GM19023 (cell line): Measurements from ENCODE around the gene OTOP3.
"Not testable (repeated sequence)": the region's sequence is repeated elsewhere in the genome, so short reads cannot be mapped to it uniquely, and the experiment has no call there.

Experiments used
- ATAC-seq: cut with Tn5 transposase; IDR thresholded peaks from one replicate; pipeline ENCODE4 v1.9.1; 2021; ENCODE audit warnings: mild to moderate bottlenecking, moderate library complexity; ENCODE audit not compliant: unreplicated experiment

Gene OTOP3

GRCh38 chr17:74957935-74958740 is 22.4 kb downstream of the OTOP3 start:
- no peak for ATAC-seq

GRCh38 chr17:74959826-74960515 is 24.3 kb downstream of the OTOP3 start:
- ATAC-seq: no peak

DNA sequence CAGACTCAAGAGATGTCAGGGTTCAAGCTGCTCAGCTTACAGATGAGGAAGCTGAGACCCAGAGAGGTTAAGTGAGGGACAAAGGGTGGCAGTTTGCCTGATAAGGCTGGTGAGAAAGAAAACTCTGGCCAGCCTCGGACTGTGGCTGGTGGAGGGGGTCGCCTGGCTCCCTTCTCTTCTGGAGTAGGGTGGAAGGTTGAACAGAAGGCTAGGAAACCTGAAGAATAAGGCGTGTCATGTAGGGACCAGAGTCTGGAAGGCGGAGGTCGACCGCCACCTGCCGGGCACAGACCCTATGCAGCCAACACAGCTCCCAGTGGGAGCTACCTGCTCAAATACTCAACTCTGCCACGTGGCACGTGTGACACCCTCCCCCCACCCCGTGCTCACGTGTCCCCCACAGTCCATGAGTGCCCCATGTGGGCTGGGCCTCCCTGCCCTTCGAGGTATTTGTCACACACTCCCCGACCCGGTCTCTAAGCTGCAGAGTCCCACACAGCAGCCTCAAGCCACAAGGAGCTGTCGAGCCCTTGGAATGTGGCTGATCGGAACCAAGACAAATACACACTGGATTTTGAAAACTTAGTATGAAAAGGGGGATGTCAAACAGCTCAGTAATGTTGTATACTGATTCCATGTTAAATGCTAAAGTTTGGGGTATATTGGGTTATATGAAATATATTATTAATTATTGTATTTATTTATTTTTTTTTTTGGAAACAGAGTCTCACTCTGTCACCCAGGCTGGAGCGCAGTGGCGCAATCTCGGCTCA is 25.1 kb downstream of the OTOP3 start:
- no peak for ATAC-seq

DNA sequence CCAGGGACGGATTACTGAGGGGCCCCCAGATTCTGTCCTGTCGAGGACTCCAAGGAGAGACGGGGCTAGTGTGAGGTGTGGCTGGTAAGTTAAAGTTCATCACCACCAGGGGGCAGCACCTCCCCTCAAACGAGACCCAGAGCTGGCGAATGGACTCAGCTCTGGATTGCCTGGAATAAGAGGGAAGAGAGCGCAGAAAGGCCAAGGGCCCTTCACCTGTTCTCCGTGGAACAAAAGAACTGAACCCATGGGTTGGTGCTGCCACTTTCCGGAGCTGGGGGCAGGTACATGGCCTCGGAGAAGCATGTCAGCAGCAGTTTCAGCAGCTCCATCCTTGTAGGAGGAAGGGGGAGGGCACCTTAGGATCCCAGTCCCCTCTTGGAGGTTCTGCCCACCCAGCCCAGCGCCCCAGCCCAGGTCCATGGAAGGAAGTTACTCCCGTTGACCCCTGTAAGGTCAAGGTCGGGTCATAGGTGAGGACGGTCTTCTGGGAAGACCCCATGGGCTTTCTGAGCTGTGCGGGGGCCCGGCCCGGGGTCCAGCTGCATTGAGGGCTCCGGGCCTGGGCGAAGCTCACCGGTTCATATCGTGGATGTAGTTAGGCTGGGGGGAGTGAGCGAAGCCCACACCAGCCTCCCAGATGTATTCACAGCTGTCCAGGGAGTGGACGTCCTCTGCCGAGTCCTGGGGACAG is 26.1 kb downstream of the OTOP3 start:
- no peak for ATAC-seq

- no peak for ATAC-seq
Observed at GRCh38 chr17:74962622-74963394, 27.1 kb downstream of the OTOP3 start.

- no peak for ATAC-seq
Observed at GRCh38 chr17:74963656-74964055, 28.0 kb downstream of the OTOP3 start.

DNA sequence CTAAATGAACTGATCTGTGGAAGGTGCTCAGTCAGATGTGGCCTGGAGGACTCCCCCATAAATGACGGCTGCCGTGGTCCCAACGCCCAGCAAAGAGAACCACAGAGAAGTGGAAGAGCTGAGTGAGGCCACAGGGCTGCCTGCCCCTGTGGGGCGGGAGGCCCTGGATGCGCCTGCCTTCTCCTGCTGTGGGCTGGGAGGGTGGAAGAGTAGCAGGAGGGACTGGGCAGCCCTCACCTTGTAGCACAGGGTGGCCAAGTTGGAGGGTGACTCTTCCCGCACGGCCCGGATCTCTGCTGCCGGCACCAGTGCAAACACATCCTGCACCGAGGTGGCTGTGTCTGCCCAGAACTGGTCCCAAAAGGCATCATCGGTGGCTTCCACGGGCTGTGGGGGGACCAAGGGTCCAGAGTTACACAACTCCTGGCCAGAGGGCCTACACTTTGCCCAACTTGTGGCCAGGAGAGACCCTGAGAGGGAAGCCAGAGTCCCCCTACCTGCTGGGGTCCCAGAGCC is 28.6 kb downstream of the OTOP3 start:
- no peak for ATAC-seq

- no peak for ATAC-seq
Observed at GRCh38 chr17:74964988-74965622, 29.4 kb downstream of the OTOP3 start.

DNA sequence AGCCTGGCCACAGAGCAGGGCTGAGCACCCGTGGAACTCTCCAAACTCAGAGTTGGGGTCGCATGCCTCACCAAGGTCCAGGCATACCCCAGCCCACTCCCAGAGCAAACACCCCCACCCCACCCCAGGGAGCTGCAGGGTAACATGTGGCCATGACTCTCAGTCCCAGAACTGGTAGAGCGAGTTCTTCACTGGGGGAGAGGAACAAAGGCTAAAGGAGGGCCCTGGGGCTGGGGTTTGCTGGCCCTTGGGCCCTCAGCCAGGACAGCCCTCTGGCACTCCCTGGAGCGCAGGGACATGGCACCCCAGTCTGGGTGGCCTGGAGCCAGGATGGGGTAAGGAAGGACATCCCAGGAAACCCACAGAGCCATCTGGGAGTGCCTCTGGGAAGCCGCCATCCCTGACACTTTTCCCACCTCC is 32.7 kb downstream of the OTOP3 start:
- ATAC-seq: no peak

DNA sequence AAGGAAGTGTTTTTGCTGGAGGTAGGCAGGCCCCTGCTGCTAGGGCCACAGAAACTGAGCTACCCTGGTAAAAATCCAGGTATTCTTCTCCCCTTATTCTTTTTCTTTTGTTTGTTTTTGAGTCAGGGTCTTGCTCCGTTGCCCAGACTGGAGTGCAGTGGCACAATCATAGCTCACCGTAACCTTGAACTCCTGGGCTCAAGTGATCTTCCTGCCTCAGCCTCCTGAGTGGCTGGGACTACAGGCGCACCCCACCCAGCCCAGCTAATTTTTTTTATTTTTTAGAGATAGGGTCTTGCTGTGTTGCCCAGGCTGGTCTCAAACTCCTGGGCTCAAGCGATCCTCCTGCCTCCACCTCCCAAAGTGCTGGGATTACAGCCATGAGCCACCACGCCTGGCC is 33.8 kb downstream of the OTOP3 start:
- ATAC-seq: not testable (repeated sequence)

DNA sequence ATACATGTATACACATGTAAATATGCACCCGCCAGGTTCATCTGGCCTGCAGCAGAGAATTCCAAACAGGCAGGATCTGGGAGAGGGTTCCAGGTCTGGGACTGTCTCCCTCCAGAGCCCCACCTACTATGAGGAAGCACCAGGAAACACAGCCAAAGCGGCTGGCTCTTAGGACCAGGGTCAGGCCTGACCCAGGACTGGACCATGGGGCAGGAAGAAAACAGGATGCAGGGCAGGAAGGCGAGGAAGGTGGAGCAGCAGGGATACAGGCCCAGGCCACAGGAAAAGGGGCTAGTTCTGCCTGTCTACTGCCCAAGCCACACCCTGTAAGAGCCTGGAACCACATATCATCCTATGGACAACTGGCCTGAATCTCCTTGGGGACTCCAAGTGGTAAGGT is 34.7 kb downstream of the OTOP3 start:
- no peak for ATAC-seq

GRCh38 chr17:74971069-74971841 is 35.6 kb downstream of the OTOP3 start:
- ATAC-seq: no peak

- no peak for ATAC-seq
Observed at GRCh38 chr17:74971842-74972106, 36.1 kb downstream of the OTOP3 start.

GRCh38 chr17:74972107-74972972 is 36.6 kb downstream of the OTOP3 start, which contains the start of gene HID1:
Gene HID1 (minus strand): TSS chr17:74972759. CDS start chr17:74972656, 103 bp downstream.
- no peak for ATAC-seq

DNA sequence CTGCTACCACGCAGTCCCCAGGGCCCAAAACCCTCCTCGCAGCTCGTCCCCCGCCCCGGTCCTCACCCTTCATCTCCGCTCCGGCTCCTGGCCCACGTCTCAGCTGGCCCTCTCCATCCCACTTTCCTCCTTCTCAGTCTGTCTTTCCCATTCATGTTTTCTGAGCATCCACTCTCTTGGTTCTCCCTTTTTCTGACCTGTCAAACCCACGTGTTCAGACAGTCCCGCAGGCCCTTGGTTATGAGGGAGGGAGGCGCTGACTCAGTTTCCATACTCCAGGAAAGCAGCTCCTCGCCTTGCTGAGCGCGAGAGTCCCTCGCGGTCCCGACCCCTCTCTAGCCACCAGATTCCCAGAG is 37.3 kb downstream of the OTOP3 start:
- ATAC-seq: no peak

GRCh38 chr17:74975943-74976342 is 40.2 kb downstream of the OTOP3 start:
- ATAC-seq: no peak

- no peak for ATAC-seq
Observed at GRCh38 chr17:74977802-74978201, 42.1 kb downstream of the OTOP3 start.

DNA sequence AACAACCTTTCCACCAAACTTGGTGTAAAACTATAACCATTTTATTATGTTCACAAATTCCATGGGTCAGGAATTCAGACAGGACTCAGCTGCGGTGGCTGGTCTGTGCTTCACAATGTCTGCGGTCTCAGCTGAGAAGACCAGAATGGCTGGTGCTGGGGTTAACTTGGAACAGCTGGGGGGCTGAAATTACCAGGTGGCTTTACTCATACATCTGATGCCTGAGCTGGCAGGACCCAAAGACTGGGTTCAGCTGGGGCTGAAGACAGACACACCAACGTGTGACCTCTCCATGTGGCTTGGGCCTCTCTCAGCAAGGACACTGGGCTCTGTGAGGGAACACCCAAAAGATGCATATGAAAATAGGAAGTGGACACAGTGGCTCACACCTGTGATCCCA is 42.5 kb downstream of the OTOP3 start:
- no peak for ATAC-seq
